Astrocyte (in vitro differentiated cells and primary cell): ENCODE measurements around the gene NKD1.

Source experiments
- CTCF ChIP-seq: IDR thresholded peaks from 2 replicates; pipeline ENCODE4 v1.5.1; 2011; ENCODE audit warnings: low read depth, mild to moderate bottlenecking, inconsistent platforms, low read length, moderate library complexity; ENCODE audit not compliant: insufficient read depth
- EZH2 ChIP-seq: IDR thresholded peaks from 2 replicates; pipeline ENCODE4 v1.6.1; 2012; ENCODE audit warnings: mild to moderate bottlenecking, low read length, inconsistent platforms; ENCODE audit not compliant: insufficient read depth

DNA sequence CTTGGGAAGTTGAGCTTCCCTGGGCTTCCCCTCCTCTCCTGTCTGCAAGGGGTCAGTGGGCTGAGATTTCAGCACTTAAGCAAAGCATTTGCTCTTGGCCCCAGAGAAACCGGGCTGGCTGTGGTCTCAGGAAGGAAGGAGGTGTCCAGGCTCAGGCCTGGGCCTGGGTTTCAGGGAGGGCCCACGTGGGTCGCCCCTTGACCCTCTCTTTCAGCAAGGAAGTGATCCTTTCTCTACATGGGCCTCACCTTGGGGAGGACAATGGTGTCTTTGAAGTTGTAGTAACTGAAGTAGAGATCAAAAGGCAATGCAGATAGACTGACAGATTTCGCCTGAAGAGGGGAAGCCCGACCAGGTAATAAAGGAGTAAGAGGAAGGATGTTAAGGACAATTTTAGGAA lies 147.9 kb downstream of the NKD1 start:
- TF ChIP-seq CTCF (no peak), EZH2 (no peak)
